Tibial nerve (tissue), 4 donors: Measurements from ENCODE around the gene SH2D5. TPM values are rescaled to one million over a fixed set of nuclear protein-coding genes. Genes with fewer than 3 reads are reported as not detected.

ENCODE experiments used
- DNase-seq, 2 donors: peaks; one replicate each; pipeline ENCODE4 v3.0.0-alpha.2; 2019; ENCODE audit warnings: low spot score in 2 of 2
- H3K27ac ChIP-seq, 4 donors: fragments of 200-600 bp; sonication (generic) in 3 of 4; one replicate each; pipeline ENCODE4 v1.5.1; 2017 to 2019; ENCODE audit warnings: mild to moderate bottlenecking in 1 of 4
- H3K27me3 ChIP-seq, 2 donors: fragments of 200-600 bp; sonication (generic) in 1 of 2; one replicate each; pipeline versions ENCODE4 v1.5.1 to v1.6.0; 2017 to 2019
- H3K36me3 ChIP-seq, 3 donors: fragments of 200-600 bp; sonication (generic); one replicate each; pipeline ENCODE4 v1.5.1; 2018 to 2019
- H3K4me1 ChIP-seq, 4 donors: fragments of 200-600 bp; sonication (generic) in 3 of 4; one replicate each; pipeline ENCODE4 v1.5.1; 2017 to 2019
- H3K4me3 ChIP-seq, 4 donors: fragments of 200-600 bp; sonication (generic) in 3 of 4; one replicate each; pipeline ENCODE4 v1.5.1; 2017 to 2019; ENCODE audit warnings: mild to moderate bottlenecking in 1 of 4, moderate library complexity in 1 of 4
- H3K9me3 ChIP-seq, 4 donors: fragments of 200-600 bp; sonication (generic) in 3 of 4; one replicate each; pipeline ENCODE4 v1.5.1; 2017 to 2019
- EP300 ChIP-seq, 2 donors: sonication (generic); formaldehyde crosslinking; IDR thresholded peaks; one replicate each; pipeline ENCODE4 v1.6.1; 2017; ENCODE audit warnings: antibody characterized with exemption in 2 of 2, mild to moderate bottlenecking in 1 of 2
- POLR2A ChIP-seq, 2 donors: fragments of 450-650 bp; IDR thresholded peaks; one replicate each; pipeline ENCODE4 v1.6.1; 2017; ENCODE audit warnings: antibody characterized with exemption in 2 of 2, mild to moderate bottlenecking in 2 of 2, moderate library complexity in 2 of 2
- WGBS, 2 donors: methylation state at CpG; one replicate each; pipeline ENCODE4 v1.1.5; 2018; 5-methylcytosine and 5-hydroxymethylcytosine counted together
- total RNA-seq, 4 donors: library from RNA; depleted of rRNA; stranded (reverse); fragments of >200 nt; gene quantifications; one replicate each; pipeline ENCODE4 v1.1.0, GENCODE V29; 2016
- TF ChIP-seq, protein P1 (sequence below), 5 experiments: fragments of 200-600 bp in 3 of 5; fragments of 450-650 bp in 2 of 5; sonication (generic) in 3 of 5; IDR thresholded peaks; one replicate each; pipeline ENCODE4 v1.5.1; 2016 to 2019; ENCODE audit warnings: antibody characterized with exemption in 5 of 5, mild to moderate bottlenecking in 3 of 5, moderate library complexity in 2 of 5

Gene SH2D5
- total RNA-seq, 4 donors from 2014 or later: not detected

DNA sequence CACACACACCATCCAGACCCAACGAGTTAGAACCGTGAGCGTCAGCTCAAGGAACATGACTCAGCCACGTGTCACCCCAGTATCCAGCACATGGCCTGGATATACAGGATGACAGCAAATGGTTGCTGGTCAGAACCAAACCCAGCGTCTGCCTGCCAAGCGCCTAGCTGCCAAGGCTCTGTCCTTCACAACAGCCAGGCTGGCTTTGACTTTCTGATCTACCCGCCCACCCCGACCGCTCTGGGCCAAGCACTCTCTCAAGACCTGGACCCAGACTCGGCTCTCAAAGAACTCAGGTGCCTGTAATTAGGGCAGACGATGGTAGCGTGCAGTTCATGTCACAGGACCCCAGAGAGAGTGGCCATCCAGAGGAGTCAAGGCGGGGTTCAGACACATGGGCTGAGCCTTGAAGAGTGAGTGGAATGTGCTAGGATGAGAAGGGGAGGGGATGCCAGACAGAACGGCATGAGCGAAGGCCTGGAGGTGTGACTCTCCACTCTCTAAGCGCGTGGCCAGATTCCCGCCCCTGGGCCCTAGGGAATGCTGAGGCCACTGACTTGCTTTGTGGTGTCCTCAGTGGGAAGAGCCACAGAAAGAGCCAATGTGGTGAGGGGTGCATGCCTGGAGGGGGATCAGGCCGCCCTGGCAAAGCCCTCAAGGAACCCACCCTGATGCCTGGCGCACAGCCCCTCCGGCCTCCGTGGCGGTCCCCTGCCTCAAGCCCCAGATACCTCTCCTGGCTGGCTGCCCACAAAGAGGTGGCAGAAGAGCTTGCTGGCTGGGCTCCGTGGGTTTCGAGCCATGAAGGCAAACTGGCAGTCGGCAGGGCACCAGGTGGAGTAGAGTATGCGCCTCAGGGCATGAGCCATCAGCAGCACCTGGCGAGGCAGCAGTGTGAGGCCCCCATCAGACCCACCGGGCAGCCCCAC lies 7.0 kb downstream of the SH2D5 start:
- Histone ChIP-seq H3K9me3 (no peaks in the 10 kb centered on the region), H3K27ac (no peak overlapping the region), H3K27me3 (peaks cover 0 to 26% of the 10 kb centered on the region in 2 donors), H3K4me1 (no peaks in the 10 kb centered on the region), H3K36me3 (no peaks in the 10 kb centered on the region), H3K4me3 (no peak overlapping the region)
- peak in 1 of 2 donors; percentile 8 for DNase-seq
- no peak for TF ChIP-seq EP300 (IDR thresholded peaks at IDR 0.05)
- TF ChIP-seq POLR2A (IDR thresholded peaks at IDR 0.05): no peak
- TF ChIP-seq, protein P1, sequence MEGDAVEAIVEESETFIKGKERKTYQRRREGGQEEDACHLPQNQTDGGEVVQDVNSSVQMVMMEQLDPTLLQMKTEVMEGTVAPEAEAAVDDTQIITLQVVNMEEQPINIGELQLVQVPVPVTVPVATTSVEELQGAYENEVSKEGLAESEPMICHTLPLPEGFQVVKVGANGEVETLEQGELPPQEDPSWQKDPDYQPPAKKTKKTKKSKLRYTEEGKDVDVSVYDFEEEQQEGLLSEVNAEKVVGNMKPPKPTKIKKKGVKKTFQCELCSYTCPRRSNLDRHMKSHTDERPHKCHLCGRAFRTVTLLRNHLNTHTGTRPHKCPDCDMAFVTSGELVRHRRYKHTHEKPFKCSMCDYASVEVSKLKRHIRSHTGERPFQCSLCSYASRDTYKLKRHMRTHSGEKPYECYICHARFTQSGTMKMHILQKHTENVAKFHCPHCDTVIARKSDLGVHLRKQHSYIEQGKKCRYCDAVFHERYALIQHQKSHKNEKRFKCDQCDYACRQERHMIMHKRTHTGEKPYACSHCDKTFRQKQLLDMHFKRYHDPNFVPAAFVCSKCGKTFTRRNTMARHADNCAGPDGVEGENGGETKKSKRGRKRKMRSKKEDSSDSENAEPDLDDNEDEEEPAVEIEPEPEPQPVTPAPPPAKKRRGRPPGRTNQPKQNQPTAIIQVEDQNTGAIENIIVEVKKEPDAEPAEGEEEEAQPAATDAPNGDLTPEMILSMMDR (IDR thresholded peaks at IDR 0.05): no peak
- 77 to 83% methylated on average over 29 of the region's 29 CpGs for WGBS, 2 donors

DNA sequence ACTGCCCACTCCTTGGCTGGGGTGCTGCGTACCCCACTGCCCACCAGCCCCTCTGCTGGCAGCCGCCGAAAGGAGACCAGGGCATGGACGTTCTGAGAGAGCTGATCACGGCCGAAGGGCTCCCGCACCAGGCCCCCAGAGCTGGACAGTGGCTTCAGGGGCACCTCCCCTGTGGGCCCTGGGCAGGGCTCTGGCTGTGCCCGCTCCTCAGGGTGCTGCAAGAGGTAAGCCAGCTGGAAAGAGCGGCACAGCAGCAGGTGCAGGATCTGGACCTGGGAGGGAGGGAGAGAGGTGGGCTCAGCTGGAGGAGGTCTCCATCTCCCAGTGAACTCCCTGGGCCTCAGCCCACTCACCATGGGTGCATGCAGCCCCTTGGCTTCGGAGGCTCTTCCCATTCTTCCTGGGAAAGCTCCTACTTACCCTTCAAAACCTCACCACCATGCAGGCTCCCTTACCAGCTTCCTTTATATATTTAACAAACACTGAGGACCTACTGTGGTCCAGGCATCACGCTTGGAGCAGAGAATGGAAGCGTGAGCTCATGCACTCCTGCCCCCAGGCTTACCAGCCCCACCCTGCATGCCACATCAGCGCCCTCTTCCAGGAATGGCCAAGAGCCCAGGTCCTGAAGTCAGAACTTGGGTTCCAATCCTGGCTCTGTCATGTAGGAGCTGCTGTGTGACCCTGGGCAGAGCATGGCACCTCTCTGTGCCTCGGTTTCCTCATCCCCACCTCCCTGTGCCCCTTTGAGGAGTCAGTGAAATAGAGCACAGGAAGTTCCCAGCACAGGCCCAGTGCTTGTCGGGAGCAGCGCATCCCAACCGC lies 7.9 kb downstream of the SH2D5 start:
- peaks cover 0 to 17% of the 10 kb centered on the region in 2 donors for H3K27me3 ChIP-seq
- DNase-seq: peak in 1 of 2 donors; percentile 7
- no peaks in the 10 kb centered on the region for H3K4me1 ChIP-seq
- no peaks in the 10 kb centered on the region for H3K36me3 ChIP-seq
- H3K27ac ChIP-seq: no peak overlapping the region
- no peak overlapping the region for H3K4me3 ChIP-seq
- WGBS, 2 donors: 90 to 95% methylated on average over 9 to 13 of the region's 17 CpGs
- H3K9me3 ChIP-seq: no peaks in the 10 kb centered on the region
- TF ChIP-seq EP300 (IDR thresholded peaks at IDR 0.05) (no peak), POLR2A (IDR thresholded peaks at IDR 0.05) (no peak)
- TF ChIP-seq, protein P1 (IDR thresholded peaks at IDR 0.05): no peak

DNA sequence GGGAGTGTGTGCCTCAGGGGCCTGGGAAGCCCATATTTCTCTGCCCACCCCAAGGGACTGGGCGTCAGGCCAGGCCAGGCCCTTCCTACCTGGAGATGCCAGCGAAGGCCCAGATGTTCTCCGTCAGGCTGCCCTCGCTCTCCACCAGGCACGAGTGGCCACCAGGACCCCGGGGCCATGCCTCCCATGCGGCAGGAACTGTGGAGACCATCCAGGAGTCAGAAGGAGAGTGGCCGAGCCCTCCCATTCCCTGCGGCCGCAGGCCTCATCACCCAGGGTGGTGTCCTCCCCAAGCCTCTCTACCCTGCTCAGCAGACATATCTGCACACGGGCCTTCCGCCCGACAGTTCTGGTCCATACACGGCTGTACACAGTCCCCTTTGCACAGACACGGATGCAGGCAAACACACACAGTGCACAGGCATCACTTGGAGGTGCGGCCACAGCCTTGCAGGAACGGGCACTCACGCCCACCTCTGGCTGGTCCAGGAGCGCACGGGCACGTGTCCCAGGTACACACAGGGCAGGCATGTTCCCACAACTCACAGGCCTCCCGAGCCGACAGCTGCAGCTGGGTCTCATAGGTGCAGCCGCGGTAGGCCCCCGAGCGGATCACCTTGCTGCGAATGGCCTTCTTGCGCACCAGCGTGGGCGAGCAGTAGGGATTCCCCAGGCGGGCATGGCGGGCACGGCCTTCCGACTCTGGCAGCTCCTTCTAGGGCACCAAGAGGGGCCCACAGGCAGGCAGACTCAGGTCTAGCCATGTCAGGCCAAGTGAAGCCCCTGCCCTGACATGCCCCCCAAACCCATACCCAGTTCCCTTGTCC lies 8.8 kb downstream of the SH2D5 start:
- WGBS, 2 donors: 92 to 93% methylated on average over 21 to 33 of the region's 35 CpGs
- TF ChIP-seq, protein P1 (IDR thresholded peaks at IDR 0.05): no peak
- TF ChIP-seq POLR2A (IDR thresholded peaks at IDR 0.05) (no peak), EP300 (IDR thresholded peaks at IDR 0.05) (no peak)
- Histone ChIP-seq H3K9me3 (no peaks in the 10 kb centered on the region), H3K36me3 (no peaks in the 10 kb centered on the region), H3K27ac (no peak overlapping the region), H3K4me1 (no peaks in the 10 kb centered on the region), H3K4me3 (no peak overlapping the region), H3K27me3 (peaks cover 0 to 9% of the 10 kb centered on the region in 2 donors)
- peak in 1 of 2 donors; percentile 7 for DNase-seq

DNA sequence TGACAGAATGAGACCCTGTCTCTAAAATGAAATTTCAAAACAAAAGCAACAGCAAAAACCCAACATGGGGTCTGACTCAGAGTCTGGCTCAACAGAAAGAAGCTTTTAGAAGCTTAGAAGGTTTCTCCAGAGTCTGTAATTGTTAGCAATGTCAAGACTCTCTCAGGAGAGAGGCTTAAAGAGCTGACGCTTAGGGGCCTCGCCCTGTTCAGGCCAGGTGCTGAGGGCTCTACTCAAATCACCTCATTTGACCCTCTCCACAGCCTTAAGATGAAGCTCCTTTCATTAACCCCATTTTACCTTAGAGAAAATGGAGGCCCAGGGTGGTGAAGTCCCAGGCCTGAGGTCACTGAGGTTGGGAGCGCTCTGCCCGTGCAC lies 9.4 kb downstream of the SH2D5 start:
- WGBS, 2 donors: 70 to 79% methylated on average over 4 of the region's 4 CpGs
- H3K27ac ChIP-seq: no peak overlapping the region
- H3K4me3 ChIP-seq: no peak overlapping the region
- TF ChIP-seq, protein P1 (IDR thresholded peaks at IDR 0.05): no peak
- TF ChIP-seq POLR2A (IDR thresholded peaks at IDR 0.05): no peak
- no peak for TF ChIP-seq EP300 (IDR thresholded peaks at IDR 0.05)
- H3K27me3 ChIP-seq: peaks cover 0 to 3% of the 10 kb centered on the region in 2 donors
- no peak for DNase-seq
- H3K9me3 ChIP-seq: no peaks in the 10 kb centered on the region
- no peaks in the 10 kb centered on the region for H3K36me3 ChIP-seq
- peaks cover 0 to 2% (median 0%) of the 10 kb centered on the region in 4 donors for H3K4me1 ChIP-seq
